ENCODE data around the gene ATP7A.
"Not testable (repeated sequence)": the region's sequence is repeated elsewhere in the genome, so short reads cannot be mapped to it uniquely, and the experiment has no call there.

ATP7A gene
- 21.1 to 77.9 (median 31.7) reads per million in 9 experiments for total RNA-seq

DNA sequence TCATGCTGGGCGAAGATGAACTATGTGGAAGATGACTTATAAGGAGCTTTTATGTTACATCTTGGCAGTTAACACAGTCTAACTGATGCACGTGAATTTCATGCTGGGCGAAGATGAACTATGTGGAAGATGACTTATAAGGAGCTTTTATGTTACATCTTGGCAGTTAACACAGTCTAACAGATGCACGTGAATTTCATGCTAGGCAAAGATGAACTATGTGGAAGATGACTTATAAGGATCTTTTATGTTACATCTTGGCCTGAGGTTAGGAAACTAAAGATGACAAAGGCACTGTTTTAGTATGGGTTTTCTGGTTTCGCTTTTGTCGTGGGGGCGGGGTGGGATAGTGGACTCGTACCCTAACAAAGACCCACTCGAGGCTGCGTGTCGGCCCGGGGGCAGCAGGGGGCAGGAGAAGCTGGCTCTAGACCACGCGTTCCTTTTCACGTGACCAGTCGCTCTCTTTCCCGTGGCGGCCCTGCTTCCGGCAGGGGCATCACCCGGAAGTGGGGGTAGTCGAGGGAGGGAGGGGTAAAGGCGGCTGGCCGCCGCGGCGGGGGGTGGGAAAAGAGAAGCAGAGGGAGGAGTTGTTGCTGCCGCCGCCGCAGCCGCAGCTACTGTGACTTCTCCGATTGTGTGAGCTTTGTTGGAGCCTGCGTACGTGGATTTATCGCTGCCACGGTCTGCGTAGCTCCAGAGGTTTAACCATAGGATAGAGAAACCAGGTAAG lies at the start of gene ATP7A:
Gene ATP7A (plus strand): TSS at position 586 of the 733 bp plus-strand sequence. CDS start 60,949 bp downstream, outside the sequence.
- no peaks in the 10 kb centered on the region for H3K9me3 Mint-ChIP-seq
- H3K36me3 Mint-ChIP-seq (ENCODE audit: insufficient read depth) = peaks cover 19% of the 10 kb centered on the region
- ATAC-seq (replicated peaks) (peak; percentile 91), DNase-seq (peak; percentile 82 to 86 (median 85))
- peak within 1 kb of the TSS; percentile 98 for H3K27ac Mint-ChIP-seq
- H3K4me1 Mint-ChIP-seq (ENCODE audit: low read depth in 2 of 2) = peaks cover 9 to 12% of the 10 kb centered on the region in 2 donors
- peak within 1 kb of the TSS; percentile 95 to 97 for H3K4me3 Mint-ChIP-seq
- no peaks in the 10 kb centered on the region for H3K27me3 Mint-ChIP-seq

DNA sequence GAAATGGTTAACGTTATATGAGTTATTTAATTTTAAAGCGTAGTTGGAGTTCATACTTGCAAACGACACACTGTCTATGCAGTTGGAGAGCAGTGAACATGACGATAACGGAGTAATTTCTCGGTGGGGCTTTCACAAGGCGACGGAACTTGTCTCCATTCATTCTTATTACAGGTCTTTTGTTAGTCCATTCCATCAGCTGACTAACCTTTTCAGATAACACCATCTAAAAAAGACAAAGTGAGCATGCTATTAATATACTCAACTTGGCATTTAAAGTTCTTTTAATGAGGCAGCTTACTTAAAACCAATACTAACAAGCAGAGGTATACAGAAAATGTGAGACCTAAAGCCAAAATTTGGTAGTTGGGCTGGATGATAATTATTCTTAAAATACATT lies 35.1 kb upstream of the ATP7A start:
- Mint-ChIP-seq H3K27me3 (no peaks in the 10 kb centered on the region), H3K27ac (no peak overlapping the region), H3K36me3 (ENCODE audit: insufficient read depth) (peaks cover 46% of the 10 kb centered on the region), H3K9me3 (no peaks in the 10 kb centered on the region), H3K4me3 (no peak overlapping the region), H3K4me1 (ENCODE audit: low read depth in 2 of 2) (peaks cover 3 to 4% of the 10 kb centered on the region in 2 donors)
- ATAC-seq (replicated peaks) = no peak
- no peak for DNase-seq

DNA sequence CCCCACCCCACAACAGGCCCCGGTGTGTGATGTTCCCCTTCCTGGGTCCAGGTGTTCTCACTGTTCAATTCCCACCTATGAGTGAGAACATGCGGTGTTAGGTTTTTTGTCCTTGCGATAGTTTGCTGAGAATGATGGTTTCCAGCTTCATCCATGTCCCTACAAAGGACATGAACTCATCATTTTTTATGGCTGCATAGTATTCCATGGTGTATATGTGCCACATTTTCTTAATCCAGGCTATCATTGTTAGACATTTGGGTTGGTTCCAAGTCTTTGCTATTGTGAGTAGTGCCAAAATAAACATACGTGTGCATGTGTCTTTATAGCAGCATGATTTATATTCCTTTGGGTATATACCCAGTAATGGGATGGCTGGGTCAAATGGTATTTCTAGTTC lies 29.1 kb upstream of the ATP7A start:
- H3K36me3 Mint-ChIP-seq (ENCODE audit: insufficient read depth) = peaks cover 17% of the 10 kb centered on the region
- DNase-seq; H3K4me3 Mint-ChIP-seq; ATAC-seq (replicated peaks); H3K27ac Mint-ChIP-seq; H3K9me3 Mint-ChIP-seq; H3K27me3 Mint-ChIP-seq; H3K4me1 Mint-ChIP-seq (ENCODE audit: low read depth in 2 of 2): not testable (repeated sequence)

DNA sequence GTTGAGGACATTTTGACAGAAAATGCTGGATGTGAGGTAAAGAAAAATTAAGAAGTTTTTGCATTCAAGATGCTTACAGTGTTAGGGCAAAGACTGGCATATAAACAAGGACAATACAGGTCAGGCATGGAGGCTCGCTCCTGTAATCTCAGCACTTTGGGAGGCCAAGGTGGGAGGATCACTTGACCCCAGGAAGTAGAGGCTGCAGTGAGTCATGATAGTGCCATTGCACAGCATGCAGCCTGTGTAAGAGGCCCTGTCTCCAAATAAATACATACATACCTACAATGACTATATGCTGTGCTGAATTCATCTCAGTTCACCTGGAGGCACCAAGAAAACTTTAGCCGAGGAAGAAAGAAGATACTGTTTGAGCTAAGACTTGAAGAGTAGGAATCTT lies 17.6 kb upstream of the ATP7A start:
- no peaks in the 10 kb centered on the region for H3K27me3 Mint-ChIP-seq
- H3K4me1 Mint-ChIP-seq (ENCODE audit: low read depth in 2 of 2) = peaks cover 11 to 25% of the 10 kb centered on the region in 2 donors
- peak overlapping the region; percentile 42 to 67 for H3K27ac Mint-ChIP-seq
- H3K4me3 Mint-ChIP-seq = peak overlapping the region; percentile 58 to 96
- ATAC-seq (replicated peaks) = no peak
- DNase-seq = no peak
- H3K9me3 Mint-ChIP-seq = no peaks in the 10 kb centered on the region
- peaks cover 13% of the 10 kb centered on the region for H3K36me3 Mint-ChIP-seq (ENCODE audit: insufficient read depth)

DNA sequence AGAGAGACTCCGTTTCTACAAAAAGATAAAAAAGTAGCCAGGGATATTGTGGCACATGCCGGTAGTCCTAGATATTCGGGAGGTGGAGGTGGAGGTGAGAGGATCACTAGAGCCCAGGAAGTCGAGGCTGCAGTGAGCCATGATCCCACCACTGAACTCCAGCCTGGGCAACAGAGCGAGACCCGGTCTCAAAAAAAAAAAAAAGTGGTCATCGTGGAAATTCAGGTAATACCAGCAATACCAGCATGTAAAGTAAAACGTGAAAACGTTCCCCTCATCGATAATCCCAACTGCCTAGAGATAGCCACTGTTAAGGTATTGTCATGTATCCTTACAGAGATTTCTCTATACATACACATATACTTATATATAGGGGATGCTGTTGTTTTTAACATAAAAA lies 16.8 kb upstream of the ATP7A start:
- Mint-ChIP-seq H3K36me3 (ENCODE audit: insufficient read depth) (peaks cover 13% of the 10 kb centered on the region), H3K4me3 (peak overlapping the region; percentile 58 to 96), H3K27me3 (no peaks in the 10 kb centered on the region), H3K9me3 (no peaks in the 10 kb centered on the region), H3K27ac (no peak overlapping the region), H3K4me1 (ENCODE audit: low read depth in 2 of 2) (peaks cover 11 to 25% of the 10 kb centered on the region in 2 donors)
- no peak for ATAC-seq (replicated peaks)
- no peak for DNase-seq

DNA sequence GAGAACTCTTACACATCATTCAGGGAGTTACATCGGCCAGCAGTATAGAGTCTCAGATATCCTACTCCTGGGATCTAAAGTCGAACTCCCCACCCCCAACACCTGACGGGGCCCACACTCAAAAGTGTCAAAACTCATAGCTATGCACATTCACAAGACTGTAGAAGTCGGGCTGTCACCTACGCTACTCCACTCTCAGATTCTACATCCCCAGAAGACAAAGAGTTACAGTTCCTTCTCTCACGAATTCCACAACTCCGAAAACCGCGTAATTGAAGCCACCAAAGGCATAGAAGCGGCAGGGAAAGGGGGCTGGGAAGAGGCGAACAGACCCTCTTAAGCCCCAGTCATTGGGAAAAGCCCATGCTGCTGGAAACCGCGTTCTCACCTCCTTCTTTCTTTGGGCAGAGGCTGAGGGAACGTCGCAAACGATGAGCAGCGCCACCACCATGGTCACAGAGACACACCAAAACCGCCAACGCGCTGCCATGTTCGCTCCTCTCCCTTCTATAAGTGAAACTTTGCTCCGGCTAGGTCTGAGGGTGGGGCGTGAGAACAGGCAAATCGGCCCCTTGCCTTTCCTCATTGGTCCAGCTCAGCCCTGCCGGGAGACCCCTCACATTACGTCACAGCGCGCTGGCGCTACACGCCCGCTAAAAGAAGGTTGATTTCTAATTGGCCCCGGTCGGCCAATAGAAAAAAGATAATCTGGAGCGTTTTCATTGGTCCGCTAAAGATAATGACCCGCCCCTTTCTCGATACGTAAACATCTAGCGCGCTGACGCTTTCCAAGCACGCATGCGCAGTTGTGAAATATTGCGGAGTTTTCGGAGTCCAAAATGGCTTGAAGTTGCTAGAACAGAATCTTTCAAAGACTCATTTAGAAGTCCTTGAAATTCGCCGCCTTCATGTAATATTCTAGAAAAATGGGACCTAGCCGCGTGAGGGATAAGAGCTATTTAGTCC lies 15.3 kb upstream of the ATP7A start, which contains the start of gene MAGT1:
Gene MAGT1 (minus strand): TSS at position 515 of the 966 bp plus-strand sequence. CDS start 25 bp downstream, at position 490.
- ATAC-seq (replicated peaks) (peak; percentile 85), DNase-seq (peak; percentile 82 to 87 (median 83))
- H3K27ac Mint-ChIP-seq = peak within 1 kb of the TSS; percentile 98 to 99
- H3K4me3 Mint-ChIP-seq = peak within 1 kb of the TSS; percentile 96 to 99
- peaks cover 26% of the 10 kb centered on the region for H3K36me3 Mint-ChIP-seq (ENCODE audit: insufficient read depth)
- H3K27me3 Mint-ChIP-seq = no peaks in the 10 kb centered on the region
- H3K9me3 Mint-ChIP-seq = no peaks in the 10 kb centered on the region
- H3K4me1 Mint-ChIP-seq (ENCODE audit: low read depth in 2 of 2) = peaks cover 14 to 25% of the 10 kb centered on the region in 2 donors

DNA sequence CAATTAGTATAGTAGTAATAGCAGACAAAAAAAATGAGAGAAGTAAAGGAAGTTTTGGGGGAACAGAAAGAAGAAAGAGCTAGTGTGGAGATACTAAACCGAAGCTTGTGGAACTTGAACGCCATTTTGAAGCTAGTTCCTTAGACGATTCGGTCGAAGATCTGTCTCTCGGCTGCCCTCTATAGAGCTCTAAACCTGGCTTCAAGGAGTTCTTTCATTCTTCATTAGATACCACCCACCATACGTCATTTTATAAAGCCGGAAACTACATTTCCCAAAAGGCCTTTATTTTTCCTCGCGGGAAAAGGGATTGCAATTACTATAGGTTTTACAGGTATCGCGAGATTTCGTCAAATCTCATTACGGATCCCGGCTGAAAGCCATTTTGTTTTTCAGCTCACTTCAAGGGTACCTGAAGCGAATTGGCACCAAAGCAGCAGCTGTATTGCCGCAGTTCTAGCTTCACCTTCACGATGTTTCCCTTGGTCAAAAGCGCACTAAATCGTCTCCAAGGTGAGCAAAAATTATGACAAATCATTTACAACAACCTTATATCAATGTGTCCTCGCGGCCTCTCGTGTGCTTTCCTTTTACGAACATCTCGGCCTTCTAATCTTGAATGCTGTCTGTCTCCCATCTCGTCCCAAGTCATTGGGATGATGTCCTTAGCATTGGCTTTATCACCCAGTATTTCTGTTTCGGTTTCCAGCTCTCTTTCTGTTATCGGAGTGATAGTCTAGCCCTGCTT lies 11.2 kb upstream of the ATP7A start, which contains the start of gene COX7B:
Gene COX7B (plus strand): TSS at position 388 of the 748 bp plus-strand sequence. CDS start 86 bp downstream, at position 474.
- peaks cover 54% of the 10 kb centered on the region for H3K36me3 Mint-ChIP-seq (ENCODE audit: insufficient read depth)
- peak within 1 kb of the TSS; percentile 96 for H3K27ac Mint-ChIP-seq
- H3K4me1 Mint-ChIP-seq (ENCODE audit: low read depth in 2 of 2) = peaks cover 11 to 18% of the 10 kb centered on the region in 2 donors
- no peaks in the 10 kb centered on the region for H3K27me3 Mint-ChIP-seq
- no peaks in the 10 kb centered on the region for H3K9me3 Mint-ChIP-seq
- DNase-seq = peak; percentile 65 to 70 (median 68)
- peak within 1 kb of the TSS; percentile 89 to 94 for H3K4me3 Mint-ChIP-seq
- ATAC-seq (replicated peaks) = peak; percentile 60

DNA sequence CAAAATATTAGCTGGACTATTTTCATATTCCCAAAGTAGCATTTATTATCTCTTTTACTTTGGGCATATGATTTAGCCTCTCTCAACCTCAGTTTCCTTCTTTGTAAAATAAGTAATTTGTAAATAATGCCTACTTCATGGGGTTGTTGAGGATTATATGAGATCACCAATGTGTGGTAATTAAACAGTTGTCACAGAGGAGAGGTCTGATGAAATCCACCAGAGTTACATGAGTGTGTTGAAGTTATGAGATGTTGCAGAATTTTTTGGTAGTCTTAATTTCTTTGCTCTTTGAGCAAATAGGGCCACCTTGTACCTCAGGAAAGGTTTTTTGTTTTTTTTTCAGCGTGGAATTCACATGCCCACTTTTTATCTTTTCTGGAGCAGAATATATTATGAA lies 9.8 kb upstream of the ATP7A start:
- Mint-ChIP-seq H3K4me1 (ENCODE audit: low read depth in 2 of 2) (peaks cover 6 to 16% of the 10 kb centered on the region in 2 donors), H3K27ac (peak overlapping the region; percentile 96), H3K4me3 (peak overlapping the region; percentile 89 to 94), H3K27me3 (no peaks in the 10 kb centered on the region), H3K36me3 (ENCODE audit: insufficient read depth) (peaks cover 57% of the 10 kb centered on the region), H3K9me3 (no peaks in the 10 kb centered on the region)
- ATAC-seq (replicated peaks) (no peak), DNase-seq (no peak)

DNA sequence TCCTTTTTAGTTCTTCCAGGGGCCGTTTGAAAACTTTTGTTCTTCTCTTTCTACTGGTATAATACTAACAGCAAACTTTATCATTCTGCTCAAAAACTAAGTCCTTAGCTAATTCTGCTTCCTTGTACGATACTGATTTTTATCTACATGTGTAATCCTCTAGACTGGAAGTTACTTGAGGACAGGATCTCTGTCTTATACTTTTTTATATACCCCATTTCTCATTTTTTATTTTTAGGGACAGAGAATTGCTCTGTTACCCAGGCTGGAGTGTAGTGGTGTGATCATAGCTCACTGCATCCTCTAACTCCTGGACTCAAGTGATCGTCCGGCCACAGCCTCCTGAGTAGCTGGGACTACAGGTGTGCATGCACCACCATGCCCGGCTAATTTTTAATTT lies 9.0 kb upstream of the ATP7A start:
- Mint-ChIP-seq H3K27me3 (no peaks in the 10 kb centered on the region), H3K4me1 (ENCODE audit: low read depth in 2 of 2) (peaks cover 6 to 14% of the 10 kb centered on the region in 2 donors), H3K4me3 (peak overlapping the region; percentile 38 to 94), H3K36me3 (ENCODE audit: insufficient read depth) (peaks cover 57% of the 10 kb centered on the region), H3K27ac (peak overlapping the region in 1 of 2 donors; percentile 96), H3K9me3 (no peaks in the 10 kb centered on the region)
- no peak for ATAC-seq (replicated peaks)
- DNase-seq = no peak

DNA sequence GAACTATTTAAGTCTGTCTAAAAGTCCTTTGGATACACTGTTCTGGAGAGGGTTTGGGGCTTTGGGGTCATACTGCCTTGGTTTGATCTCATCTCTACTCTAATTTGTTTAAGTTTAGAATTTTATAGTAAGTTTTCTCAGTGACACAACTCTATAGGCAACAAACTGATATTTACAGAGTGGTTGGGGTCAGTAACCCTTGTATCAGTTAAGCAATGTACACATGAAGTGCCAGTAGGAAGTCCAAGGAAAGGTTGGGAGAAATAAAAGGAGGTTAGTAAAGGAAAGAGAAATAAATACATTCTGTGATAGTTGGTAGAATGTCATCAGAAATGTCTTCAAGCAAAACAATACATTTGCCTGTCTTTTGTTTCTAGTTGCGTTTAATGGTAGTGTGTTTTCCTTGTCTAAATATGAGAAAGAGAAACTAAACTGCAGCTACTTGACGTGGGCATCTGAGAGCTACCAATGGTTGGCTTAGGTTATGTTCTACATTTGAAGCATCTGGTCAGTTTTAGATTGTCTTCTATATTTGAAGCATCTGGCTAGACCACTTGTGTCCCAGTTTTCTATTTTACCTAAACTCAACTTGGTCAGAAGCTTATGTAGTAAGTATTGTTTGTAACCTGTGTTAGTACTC lies 6.9 kb downstream of the ATP7A start:
- Mint-ChIP-seq H3K4me3 (peak overlapping the region; percentile 69 to 73), H3K36me3 (ENCODE audit: insufficient read depth) (peaks cover 3% of the 10 kb centered on the region), H3K27me3 (no peaks in the 10 kb centered on the region), H3K4me1 (ENCODE audit: low read depth in 2 of 2) (peaks cover 11 to 15% of the 10 kb centered on the region in 2 donors), H3K9me3 (peaks cover 0 to 2% of the 10 kb centered on the region in 2 donors), H3K27ac (peak overlapping the region; percentile 79 to 93)
- no peak for DNase-seq
- ATAC-seq (replicated peaks) = peak; percentile 39

DNA sequence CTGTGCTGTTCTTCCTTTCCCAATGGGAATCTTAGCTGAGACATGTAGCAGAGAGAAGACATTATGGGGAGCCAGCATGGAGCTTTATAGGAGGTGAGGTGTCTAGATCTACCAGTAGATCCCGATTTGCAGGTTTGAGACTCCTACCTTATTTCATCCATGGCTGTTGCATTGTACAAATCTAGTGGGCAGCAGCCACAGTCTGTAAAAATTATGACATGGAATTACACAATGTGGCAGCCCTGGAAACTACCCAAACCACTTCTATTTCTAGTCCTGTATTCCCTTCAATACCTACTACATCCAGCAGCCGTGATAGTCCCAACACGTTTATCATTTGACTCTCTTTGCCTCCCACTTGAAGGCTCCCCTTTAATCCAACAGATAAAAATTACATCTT lies 8.1 kb downstream of the ATP7A start:
- no peaks in the 10 kb centered on the region for H3K27me3 Mint-ChIP-seq
- H3K4me3 Mint-ChIP-seq = peak overlapping the region in 1 of 2 donors; percentile 69
- no peak for DNase-seq
- peaks cover 10 to 18% of the 10 kb centered on the region in 2 donors for H3K4me1 Mint-ChIP-seq (ENCODE audit: low read depth in 2 of 2)
- ATAC-seq (replicated peaks) = no peak
- H3K27ac Mint-ChIP-seq = peak overlapping the region in 1 of 2 donors; percentile 71
- peaks cover 3% of the 10 kb centered on the region for H3K36me3 Mint-ChIP-seq (ENCODE audit: insufficient read depth)
- peaks cover 0 to 2% of the 10 kb centered on the region in 2 donors for H3K9me3 Mint-ChIP-seq

DNA sequence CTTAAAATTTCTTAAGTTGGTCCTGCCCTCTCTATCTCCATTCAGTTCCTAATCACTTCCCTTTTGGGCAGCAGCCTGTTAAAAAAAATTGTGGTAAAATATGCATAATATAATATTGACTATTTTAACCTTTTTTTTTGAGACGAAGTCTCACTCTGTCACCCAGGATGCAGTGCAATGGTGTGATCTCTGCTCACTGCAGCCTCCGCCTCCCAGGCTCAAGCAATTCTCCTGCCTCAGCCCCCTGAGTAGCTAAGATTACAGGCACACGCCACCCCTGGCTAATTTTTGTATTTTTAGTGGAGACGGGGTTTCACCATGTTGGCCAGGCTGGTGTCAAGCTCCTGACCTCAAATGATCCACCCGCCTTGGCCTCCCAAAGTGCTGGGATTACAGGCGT lies 8.9 kb downstream of the ATP7A start:
- Mint-ChIP-seq H3K4me1 (ENCODE audit: low read depth in 2 of 2) (peaks cover 10 to 18% of the 10 kb centered on the region in 2 donors), H3K27ac (peak overlapping the region in 1 of 2 donors; percentile 71)
- ATAC-seq (replicated peaks); H3K27me3 Mint-ChIP-seq; H3K9me3 Mint-ChIP-seq; H3K4me3 Mint-ChIP-seq; H3K36me3 Mint-ChIP-seq (ENCODE audit: insufficient read depth); DNase-seq: not testable (repeated sequence)
